PC-3 (cell line): ENCODE measurements around the gene SPEM3. TPM values are rescaled to one million over a fixed set of nuclear protein-coding genes. Genes with fewer than 3 reads are reported as not detected.

ENCODE experiments used
- ATAC-seq: fragments of 200-7000 bp; cut with Tn5 transposase; 2 replicates; pipeline ENCODE4 v1.9.1; 2020; ENCODE audit warnings: mild to moderate bottlenecking, moderate library complexity
- BruUV-seq: library from RNA; stranded (reverse); fragments of 400-500 nt; replicated peaks from 2 replicates; lab custom pipeline; 2021; lab: Mats Ljungman, UMichigan
- CTCF ChIA-PET: fragments of 300-600 bp; sonication (Branson Sonifier 250); formaldehyde crosslinking; loops from one replicate; lab custom pipeline; 2022; ENCODE audit warnings: antibody characterized with exemption; lab: Charles Lee
- POLR2A ChIA-PET: fragments of 300-600 bp; sonication (Branson Sonifier 250); formaldehyde crosslinking; loops from one replicate; lab custom pipeline; 2022; ENCODE audit warnings: antibody characterized with exemption; ENCODE audit not compliant: unreplicated experiment; lab: Charles Lee
- DNase-seq: peaks from one replicate; pipeline ENCODE4 v3.0.0-alpha.2; 2015
- H2AFZ ChIP-seq: fragments of 300-600 bp; sonication (generic); 2 replicates; pipeline ENCODE4 v1.6.0; 2016; ENCODE audit warnings: antibody characterized with exemption, low read length
- H3F3A ChIP-seq: fragments of 300-600 bp; sonication (generic); one replicate; pipeline ENCODE4 v1.6.0; 2017; ENCODE audit warnings: antibody characterized with exemption, low read length, control low read depth, mild to moderate bottlenecking; ENCODE audit not compliant: unreplicated experiment
- H3K27ac ChIP-seq: fragments of 300-600 bp; sonication (generic); 2 replicates; pipeline ENCODE4 v1.5.1; 2016; ENCODE audit warnings: mild to moderate bottlenecking, low read length
- H3K27me3 ChIP-seq: fragments of 300-600 bp; sonication (generic); 2 replicates; pipeline ENCODE4 v1.6.1; 2016; ENCODE audit warnings: low read length, mixed read lengths
- H3K36me3 ChIP-seq: fragments of 300-600 bp; sonication (generic); 2 replicates; pipeline ENCODE4 v1.6.1; 2016; ENCODE audit warnings: low read depth, mixed run types, low read length, mixed read lengths
- H3K4me1 ChIP-seq: fragments of 300-600 bp; sonication (generic); 2 replicates; pipeline ENCODE4 v1.5.1; 2016; ENCODE audit warnings: low read length; ENCODE audit not compliant: insufficient read depth
- H3K4me2 ChIP-seq: fragments of 300-600 bp; sonication (generic); 2 replicates; pipeline ENCODE4 v1.6.0; 2016; ENCODE audit warnings: low read length
- H3K4me3 ChIP-seq: fragments of 300-600 bp; sonication (generic); 2 replicates; pipeline ENCODE4 v1.5.1; 2016; ENCODE audit warnings: mild to moderate bottlenecking, low read length, mixed read lengths
- H3K79me2 ChIP-seq: fragments of 300-600 bp; sonication (generic); 2 replicates; pipeline ENCODE4 v1.6.1; 2017; ENCODE audit warnings: low read length, mixed read lengths
- H3K9ac ChIP-seq: fragments of 300-600 bp; sonication (generic); 2 replicates; pipeline ENCODE4 v1.6.0; 2016; ENCODE audit warnings: mild to moderate bottlenecking, low read length
- H3K9me2 ChIP-seq: fragments of 300-600 bp; sonication (generic); replicated peaks from 2 replicates; pipeline ENCODE4 v1.6.1; 2016; ENCODE audit warnings: mixed run types, low read length, mixed read lengths
- H3K9me3 ChIP-seq: fragments of 300-600 bp; sonication (generic); 2 replicates; pipeline ENCODE4 v1.6.1; 2016; ENCODE audit warnings: low read length, mixed read lengths
- H4K20me1 ChIP-seq: fragments of 300-600 bp; sonication (generic); 2 replicates; pipeline ENCODE4 v1.6.1; 2016; ENCODE audit warnings: low read length, mixed read lengths
- EZH2 ChIP-seq: fragments of 300-600 bp; sonication (generic); IDR thresholded peaks from one replicate; pipeline ENCODE4 v1.6.1; 2017; ENCODE audit warnings: antibody characterized with exemption, mild to moderate bottlenecking, low read length; ENCODE audit not compliant: unreplicated experiment
- EZH2phosphoT487 ChIP-seq: fragments of 300-600 bp; sonication (generic); IDR thresholded peaks from 2 replicates; pipeline ENCODE4 v1.6.1; 2018; ENCODE audit warnings: mild to moderate bottlenecking, antibody characterized with exemption, low read length, borderline replicate concordance
- intact Hi-C: fragments of 100-400 bp; cut with micrococcal nuclease; formaldehyde crosslinking; loops from 2 replicates; pipeline ENCODE4 v1.9.0; 2023
- total RNA-seq: library from RNA; depleted of rRNA; stranded (reverse); fragments of >200 nt; gene quantifications from 2 replicates; pipeline ENCODE4 v1.2.3, GENCODE V29; 2014
- TF ChIP-seq, protein P1 (sequence below): fragments of 300-600 bp; sonication (generic); conservative IDR thresholded peaks from 2 replicates; pipeline ENCODE4 v1.5.1; 2017; ENCODE audit warnings: antibody characterized with exemption, low read depth, mild to moderate bottlenecking, low read length

Gene SPEM3
- total RNA-seq, 1 experiment from 2014 or later = not detected

DNA sequence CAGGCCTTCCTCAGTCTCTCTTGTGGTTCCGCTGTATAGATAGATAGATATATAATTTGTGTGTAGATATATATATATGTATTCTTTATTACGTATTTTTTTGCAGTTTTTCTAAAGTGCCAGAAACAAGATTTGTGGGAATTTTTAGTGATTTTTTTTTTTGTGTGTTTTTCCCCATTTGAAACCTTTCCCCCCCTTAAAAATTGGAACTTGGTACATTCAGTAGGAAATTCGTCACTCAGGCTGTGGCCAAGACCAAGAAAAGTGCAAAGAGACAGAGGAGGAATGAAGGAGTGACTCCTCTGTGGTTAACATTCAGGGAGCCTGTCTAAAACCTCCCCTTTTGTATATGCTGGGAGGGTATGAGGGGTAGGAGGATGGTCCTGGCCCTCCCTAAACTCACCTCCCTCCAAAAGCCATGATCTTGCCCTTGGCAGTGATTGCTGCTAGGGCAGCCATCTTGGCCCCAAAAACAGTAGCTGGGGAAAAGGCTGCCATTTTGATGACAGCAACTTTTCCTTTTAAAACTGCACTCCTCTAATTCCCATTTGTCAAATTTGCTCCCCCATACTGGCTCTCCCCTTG, 31.4 kb downstream of the SPEM3 start:
- ChIA-PET POLR2A (no interaction called here), CTCF (no interaction called here)
- Histone ChIP-seq H3K4me3 (no peak overlapping the region), H3K27me3 (no peaks in the 10 kb centered on the region), H3F3A (no peaks in the 10 kb centered on the region), H3K9ac (no peak overlapping the region), H3K4me2 (no peak overlapping the region), H3K4me1 (peaks cover 3% of the 10 kb centered on the region; the same call in 1 of the 2 replicates), H2AFZ (no peak overlapping the region), H3K79me2 (no peaks in the 10 kb centered on the region), H3K36me3 (no peaks in the 10 kb centered on the region; the same call in 1 of the 2 replicates), H3K9me3 (no peaks in the 10 kb centered on the region), H3K27ac (no peak overlapping the region), H3K9me2 (no peaks in the 10 kb centered on the region), H4K20me1 (no peaks in the 10 kb centered on the region)
- no peak for DNase-seq
- intact Hi-C loops = no loop called here
- TF ChIP-seq EZH2phosphoT487 (no peak), EZH2 (no peak)
- TF ChIP-seq, protein P1, sequence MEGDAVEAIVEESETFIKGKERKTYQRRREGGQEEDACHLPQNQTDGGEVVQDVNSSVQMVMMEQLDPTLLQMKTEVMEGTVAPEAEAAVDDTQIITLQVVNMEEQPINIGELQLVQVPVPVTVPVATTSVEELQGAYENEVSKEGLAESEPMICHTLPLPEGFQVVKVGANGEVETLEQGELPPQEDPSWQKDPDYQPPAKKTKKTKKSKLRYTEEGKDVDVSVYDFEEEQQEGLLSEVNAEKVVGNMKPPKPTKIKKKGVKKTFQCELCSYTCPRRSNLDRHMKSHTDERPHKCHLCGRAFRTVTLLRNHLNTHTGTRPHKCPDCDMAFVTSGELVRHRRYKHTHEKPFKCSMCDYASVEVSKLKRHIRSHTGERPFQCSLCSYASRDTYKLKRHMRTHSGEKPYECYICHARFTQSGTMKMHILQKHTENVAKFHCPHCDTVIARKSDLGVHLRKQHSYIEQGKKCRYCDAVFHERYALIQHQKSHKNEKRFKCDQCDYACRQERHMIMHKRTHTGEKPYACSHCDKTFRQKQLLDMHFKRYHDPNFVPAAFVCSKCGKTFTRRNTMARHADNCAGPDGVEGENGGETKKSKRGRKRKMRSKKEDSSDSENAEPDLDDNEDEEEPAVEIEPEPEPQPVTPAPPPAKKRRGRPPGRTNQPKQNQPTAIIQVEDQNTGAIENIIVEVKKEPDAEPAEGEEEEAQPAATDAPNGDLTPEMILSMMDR = no peak
- BruUV-seq = no TSS peak
- ATAC-seq = no peak

DNA sequence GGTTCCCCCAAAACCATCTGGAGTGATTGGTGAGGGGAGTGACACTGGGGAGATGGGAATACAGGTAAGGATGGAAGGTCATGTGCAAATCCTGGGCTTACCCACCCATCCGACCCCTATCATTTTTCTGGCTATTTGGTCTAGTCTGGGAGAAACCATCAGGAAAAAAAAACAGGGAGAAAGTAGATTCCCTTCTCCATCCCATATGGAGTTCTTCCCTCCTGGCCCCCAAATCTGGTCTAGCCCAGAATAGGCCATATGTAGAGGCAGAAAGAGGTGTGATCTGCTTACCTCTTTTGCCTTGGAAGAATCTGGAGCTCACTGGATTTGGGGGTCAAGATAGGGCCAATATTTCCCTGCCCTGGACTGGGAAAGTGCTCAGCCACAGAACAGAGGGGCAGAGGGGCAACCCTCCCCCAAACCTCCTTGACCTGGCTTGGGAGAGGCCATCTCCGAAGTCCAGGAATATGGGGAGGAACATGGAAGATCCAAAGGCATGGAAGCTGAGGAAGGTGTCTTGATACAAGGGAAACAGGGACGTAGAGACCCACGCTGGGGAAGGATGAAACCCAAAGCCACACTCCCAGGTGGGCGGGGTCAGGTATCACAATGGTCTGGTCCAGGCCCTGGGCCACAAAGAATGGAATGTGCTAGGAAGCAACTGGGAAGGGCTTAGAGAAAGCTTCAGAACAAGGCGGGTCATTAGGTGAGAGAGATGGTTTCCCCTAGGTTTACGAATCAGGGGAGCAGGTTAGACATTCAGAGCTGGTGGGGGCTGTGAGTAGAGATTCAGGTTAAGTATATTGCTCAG, 32.4 kb downstream of the SPEM3 start:
- no peaks in the 10 kb centered on the region for H3K27me3 ChIP-seq
- no peaks in the 10 kb centered on the region for H4K20me1 ChIP-seq
- no peak overlapping the region for H2AFZ ChIP-seq
- DNase-seq (no peak), ATAC-seq (no peak)
- H3K9me2 ChIP-seq = no peaks in the 10 kb centered on the region
- TF ChIP-seq, protein P1 = no peak
- no peak for TF ChIP-seq EZH2
- no peak for TF ChIP-seq EZH2phosphoT487
- H3K4me1 ChIP-seq = peaks cover 3% of the 10 kb centered on the region; the same call in 1 of the 2 replicates
- H3K27ac ChIP-seq = no peak overlapping the region
- ChIA-PET POLR2A (no interaction called here), CTCF (no interaction called here)
- no peaks in the 10 kb centered on the region; the same call in 1 of the 2 replicates for H3K36me3 ChIP-seq
- TSS peak; percentile 9 for BruUV-seq
- no peak overlapping the region for H3K4me2 ChIP-seq
- H3K4me3 ChIP-seq = no peak overlapping the region
- H3K79me2 ChIP-seq = no peaks in the 10 kb centered on the region
- H3K9ac ChIP-seq = no peak overlapping the region
- intact Hi-C loops = no loop called here
- no peaks in the 10 kb centered on the region for H3F3A ChIP-seq
- no peaks in the 10 kb centered on the region for H3K9me3 ChIP-seq
